ENCODE data around the gene YKT6.

- no peak for TF ChIP-seq POLR2A (IDR thresholded peaks at IDR 0.05)
- TF ChIP-seq CTCF (IDR thresholded peaks at IDR 0.05), result no peak
These were observed 13.0 kb upstream of the YKT6 start for GRCh38 chr7:44187636-44188416.
